NK-92 (cell line): ENCODE measurements around the gene POLR3B.
"Not testable (repeated sequence)": the region's sequence is repeated elsewhere in the genome, so short reads cannot be mapped to it uniquely, and the experiment has no call there.

Experiments used
- DNase-seq: peaks from one replicate; lab custom pipeline; 2025; ENCODE audit not compliant: unreplicated experiment; lab: John Stamatoyannopoulos, UW

POLR3B gene

GRCh38 chr12:106459124-106459523 is 101.6 kb downstream of the POLR3B start:
- DNase-seq: no peak

GRCh38 chr12:106459534-106459933 is 102.0 kb downstream of the POLR3B start:
- no peak for DNase-seq

- DNase-seq: no peak
Measured at GRCh38 chr12:106461730-106462129, 104.2 kb downstream of the POLR3B start.

GRCh38 chr12:106465605-106466004 is 108.1 kb downstream of the POLR3B start:
- not testable (repeated sequence) for DNase-seq

GRCh38 chr12:106475662-106476061 is 118.1 kb downstream of the POLR3B start:
- DNase-seq: not testable (repeated sequence)

GRCh38 chr12:106477627-106478026 is 120.1 kb downstream of the POLR3B start:
- DNase-seq: not testable (repeated sequence)

GRCh38 chr12:106480251-106480650 is 122.7 kb downstream of the POLR3B start:
- no peak for DNase-seq

GRCh38 chr12:106481246-106481645 is 123.7 kb downstream of the POLR3B start:
- no peak for DNase-seq

GRCh38 chr12:106487664-106488063 is 130.1 kb downstream of the POLR3B start:
- DNase-seq: no peak

GRCh38 chr12:106488884-106489283 is 131.3 kb downstream of the POLR3B start:
- no peak for DNase-seq

- no peak for DNase-seq
Measured at GRCh38 chr12:106490264-106490663, 132.7 kb downstream of the POLR3B start.

- no peak for DNase-seq
Measured at GRCh38 chr12:106492857-106493256, 135.3 kb downstream of the POLR3B start.

GRCh38 chr12:106493531-106493930 is 136.0 kb downstream of the POLR3B start:
- no peak for DNase-seq

- DNase-seq: no peak
Measured at GRCh38 chr12:106495354-106495965, 137.9 kb downstream of the POLR3B start.

GRCh38 chr12:106498056-106498455 is 140.5 kb downstream of the POLR3B start:
- DNase-seq: no peak

GRCh38 chr12:106499628-106500027 is 142.1 kb downstream of the POLR3B start:
- DNase-seq: no peak

- no peak for DNase-seq
Measured at GRCh38 chr12:106506691-106507090, 149.1 kb downstream of the POLR3B start.

- no peak for DNase-seq
Measured at GRCh38 chr12:106508966-106509365, 151.4 kb downstream of the POLR3B start.

- DNase-seq: no peak
Measured at GRCh38 chr12:106511365-106511764, 153.8 kb downstream of the POLR3B start.

GRCh38 chr12:106517314-106517713 is 159.8 kb downstream of the POLR3B start:
- no peak for DNase-seq

- no peak for DNase-seq
Measured at GRCh38 chr12:106519607-106520021, 162.1 kb downstream of the POLR3B start.

- DNase-seq: no peak
Measured at GRCh38 chr12:106521901-106522300, 164.4 kb downstream of the POLR3B start.

GRCh38 chr12:106522708-106523107 is 165.2 kb downstream of the POLR3B start:
- DNase-seq: no peak
